Muscle of leg (tissue), 11 donors: ENCODE measurements around the gene DAPL1. TPM values are rescaled to one million over a fixed set of nuclear protein-coding genes. Genes with fewer than 3 reads are reported as not detected.

Experiments used
- DNase-seq: peaks from one replicate; pipeline ENCODE4 v3.0.0; 2013
- H3K27ac ChIP-seq: one replicate; pipeline ENCODE4 v1.5.1; 2013; ENCODE audit warnings: mild to moderate bottlenecking, low read length, control low read depth
- H3K27me3 ChIP-seq: one replicate; pipeline ENCODE4 v1.6.1; 2013; ENCODE audit warnings: low read length; ENCODE audit not compliant: control insufficient read depth, insufficient read depth
- H3K36me3 ChIP-seq: one replicate; pipeline ENCODE4 v1.6.1; 2013; ENCODE audit warnings: low read length; ENCODE audit not compliant: control insufficient read depth, insufficient read depth
- H3K4me1 ChIP-seq: one replicate; pipeline ENCODE4 v1.6.1; 2013; ENCODE audit warnings: low read length; ENCODE audit not compliant: control insufficient read depth, insufficient read depth
- H3K4me3 ChIP-seq: one replicate; pipeline ENCODE4 v1.5.1; 2013; ENCODE audit warnings: low read length, control low read depth
- H3K9me3 ChIP-seq: replicated peaks from 2 replicates; pipeline ENCODE4 v1.6.1; 2013; ENCODE audit warnings: low read depth, low read length; ENCODE audit not compliant: control insufficient read depth
- WGBS: methylation state at CpG from one replicate; pipeline ENCODE4 v1.1.5; 2013; ENCODE audit warnings: missing lambda C conversion rate; ENCODE audit not compliant: insufficient coverage; 5-methylcytosine and 5-hydroxymethylcytosine counted together
- polyA plus RNA-seq, 8 donors: library from polyadenylated mRNA; unstranded; fragments of 120-200 nt; gene quantifications; one replicate each; pipeline versions ENCODE4 v1.2.1 to v1.2.3, GENCODE V29; 2013; ENCODE audit warnings: inconsistent platforms in 1 of 8, low replicate concordance in 1 of 8; ENCODE audit not compliant: insufficient read length in 8 of 8, insufficient read depth in 1 of 8
- total RNA-seq: library from RNA; stranded (reverse); fragments of 120-200 nt; gene quantifications from one replicate; pipeline ENCODE4 v1.2.4, GENCODE V29; 2013

Gene DAPL1
- total and polyA plus RNA-seq, 9 donors, result 0.41 to 2.5 (median 0.51) TPM; not detected in 6

GRCh38 chr2:158756331-158756730, 38.8 kb upstream of the DAPL1 start:
- H3K36me3 ChIP-seq, result no peaks in the 10 kb centered on the region
- no peak for DNase-seq
- no peak overlapping the region for H3K27ac ChIP-seq
- peaks cover 7% of the 10 kb centered on the region for H3K4me1 ChIP-seq
- no peaks in the 10 kb centered on the region for H3K27me3 ChIP-seq
- no peaks in the 10 kb centered on the region for H3K9me3 ChIP-seq
- H3K4me3 ChIP-seq, result no peak overlapping the region
- 94% methylated on average over 7 of the region's 8 CpGs for WGBS

- no peaks in the 10 kb centered on the region for H3K27me3 ChIP-seq
- H3K4me1 ChIP-seq, result peaks cover 7% of the 10 kb centered on the region
- no peak for DNase-seq
- H3K36me3 ChIP-seq, result no peaks in the 10 kb centered on the region
- no peak overlapping the region for H3K27ac ChIP-seq
- no peaks in the 10 kb centered on the region for H3K9me3 ChIP-seq
- 90% methylated on average over 9 of the region's 10 CpGs for WGBS
- no peak overlapping the region for H3K4me3 ChIP-seq
These were observed 38.1 kb upstream of the DAPL1 start for GRCh38 chr2:158756976-158757375.

- no CpG with 5 or more reads among the region's 1 CpG for WGBS
- Histone ChIP-seq H3K9me3 (no peaks in the 10 kb centered on the region), H3K4me3 (no peak overlapping the region), H3K27me3 (no peaks in the 10 kb centered on the region), H3K36me3 (no peaks in the 10 kb centered on the region), H3K27ac (no peak overlapping the region), H3K4me1 (no peaks in the 10 kb centered on the region)
- no peak for DNase-seq
These were observed 34.2 kb upstream of the DAPL1 start for GRCh38 chr2:158760887-158761286.

GRCh38 chr2:158761621-158762020, 33.5 kb upstream of the DAPL1 start:
- Histone ChIP-seq H3K4me1 (no peaks in the 10 kb centered on the region), H3K9me3 (no peaks in the 10 kb centered on the region), H3K27me3 (no peaks in the 10 kb centered on the region), H3K27ac (no peak overlapping the region), H3K4me3 (no peak overlapping the region), H3K36me3 (no peaks in the 10 kb centered on the region)
- no peak for DNase-seq
- WGBS, result 100% methylated on average over 2 of the region's 4 CpGs

- H3K4me3 ChIP-seq, result no peak overlapping the region
- WGBS, result no CpG with 5 or more reads among the region's 3 CpGs
- DNase-seq, result no peak
- no peak overlapping the region for H3K27ac ChIP-seq
- no peaks in the 10 kb centered on the region for H3K9me3 ChIP-seq
- no peaks in the 10 kb centered on the region for H3K4me1 ChIP-seq
- no peaks in the 10 kb centered on the region for H3K36me3 ChIP-seq
- H3K27me3 ChIP-seq, result no peaks in the 10 kb centered on the region
These were observed 32.8 kb upstream of the DAPL1 start for GRCh38 chr2:158762336-158762735.

GRCh38 chr2:158766524-158766923, 28.6 kb upstream of the DAPL1 start:
- no peak overlapping the region for H3K4me3 ChIP-seq
- no peaks in the 10 kb centered on the region for H3K27me3 ChIP-seq
- DNase-seq, result no peak
- no peaks in the 10 kb centered on the region for H3K9me3 ChIP-seq
- H3K36me3 ChIP-seq, result no peaks in the 10 kb centered on the region
- no peaks in the 10 kb centered on the region for H3K4me1 ChIP-seq
- H3K27ac ChIP-seq, result no peak overlapping the region

GRCh38 chr2:158772306-158773078, 22.6 kb upstream of the DAPL1 start:
- WGBS, result 53% methylated on average over 3 of the region's 8 CpGs
- Histone ChIP-seq H3K4me3 (no peak overlapping the region), H3K27ac (peak overlapping the region; percentile 25), H3K4me1 (peaks cover 6% of the 10 kb centered on the region), H3K27me3 (no peaks in the 10 kb centered on the region), H3K9me3 (no peaks in the 10 kb centered on the region), H3K36me3 (no peaks in the 10 kb centered on the region)
- DNase-seq, result peak; percentile 80

- H3K4me1 ChIP-seq, result peaks cover 6% of the 10 kb centered on the region
- H3K9me3 ChIP-seq, result no peaks in the 10 kb centered on the region
- WGBS, result no CpG with 5 or more reads among the region's 1 CpG
- no peaks in the 10 kb centered on the region for H3K36me3 ChIP-seq
- peak; percentile 63 for DNase-seq
- H3K4me3 ChIP-seq, result no peak overlapping the region
- no peaks in the 10 kb centered on the region for H3K27me3 ChIP-seq
- no peak overlapping the region for H3K27ac ChIP-seq
These were observed 22.0 kb upstream of the DAPL1 start for GRCh38 chr2:158773121-158773520.

- Histone ChIP-seq H3K4me1 (peaks cover 6% of the 10 kb centered on the region), H3K36me3 (no peaks in the 10 kb centered on the region), H3K9me3 (no peaks in the 10 kb centered on the region), H3K27me3 (no peaks in the 10 kb centered on the region), H3K27ac (no peak overlapping the region), H3K4me3 (no peak overlapping the region)
- no CpG with 5 or more reads among the region's 1 CpG for WGBS
- no peak for DNase-seq
These were observed 20.4 kb upstream of the DAPL1 start for GRCh38 chr2:158774681-158775080.

GRCh38 chr2:158775273-158776027, 19.7 kb upstream of the DAPL1 start:
- no CpG with 5 or more reads among the region's 3 CpGs for WGBS
- Histone ChIP-seq H3K27me3 (no peaks in the 10 kb centered on the region), H3K27ac (no peak overlapping the region), H3K4me1 (peaks cover 6% of the 10 kb centered on the region), H3K36me3 (no peaks in the 10 kb centered on the region), H3K9me3 (no peaks in the 10 kb centered on the region), H3K4me3 (no peak overlapping the region)
- no peak for DNase-seq
